Loucy (cell line): Measurements from ENCODE around the gene CACNA1B.

Experiments
- H2AFZ ChIP-seq: fragments of 200-600 bp; sonication (generic); 2 replicates; pipeline ENCODE4 v1.6.0; 2016; ENCODE audit warnings: antibody characterized with exemption, mild to moderate bottlenecking, low read length, moderate library complexity
- H3F3A ChIP-seq: fragments of 200-600 bp; 2 replicates; pipeline ENCODE4 v1.6.0; 2016; ENCODE audit warnings: antibody characterized with exemption, low read depth, mild to moderate bottlenecking
- H3K27me3 ChIP-seq: fragments of 200-600 bp; sonication (generic); 2 replicates; pipeline ENCODE4 v1.6.1; 2014; ENCODE audit warnings: low read length, mild to moderate bottlenecking; ENCODE audit not compliant: insufficient read depth, poor library complexity, severe bottlenecking
- H3K36me3 ChIP-seq: fragments of 200-600 bp; sonication (generic); 2 replicates; pipeline ENCODE4 v1.6.1; 2016; ENCODE audit warnings: low read length; ENCODE audit not compliant: insufficient read depth
- H3K4me1 ChIP-seq: fragments of 200-600 bp; sonication (generic); 2 replicates; pipeline ENCODE4 v1.5.1; 2014; ENCODE audit warnings: low read length, mild to moderate bottlenecking; ENCODE audit not compliant: insufficient read depth, poor library complexity, severe bottlenecking
- H3K4me2 ChIP-seq: fragments of 200-600 bp; sonication (generic); 2 replicates; pipeline ENCODE4 v1.6.0; 2014; ENCODE audit warnings: antibody characterized with exemption, low read length, low read depth, mild to moderate bottlenecking; ENCODE audit not compliant: poor library complexity, severe bottlenecking
- H3K4me3 ChIP-seq: fragments of 200-600 bp; sonication (generic); 2 replicates; pipeline ENCODE4 v1.5.1; 2014; ENCODE audit warnings: low read length, mild to moderate bottlenecking, mixed read lengths; ENCODE audit not compliant: poor library complexity, severe bottlenecking
- H3K79me2 ChIP-seq: fragments of 200-600 bp; sonication (generic); 2 replicates; pipeline ENCODE4 v1.6.1; 2014; ENCODE audit warnings: low read length; ENCODE audit not compliant: insufficient read depth
- H3K9ac ChIP-seq: fragments of 200-600 bp; sonication (generic); 2 replicates; pipeline ENCODE4 v1.6.0; 2014; ENCODE audit warnings: mild to moderate bottlenecking, low read depth, low read length, moderate library complexity; ENCODE audit not compliant: poor library complexity, severe bottlenecking
- H3K9me2 ChIP-seq: fragments of 200-600 bp; sonication (generic); replicated peaks from 2 replicates; pipeline ENCODE4 v1.6.1; 2016; ENCODE audit warnings: low read depth, low read length, mixed read lengths
- H3K9me3 ChIP-seq: fragments of 200-600 bp; sonication (generic); 2 replicates; pipeline ENCODE4 v1.6.1; 2014; ENCODE audit warnings: mild to moderate bottlenecking, antibody characterized with exemption, low read length, low read depth; ENCODE audit not compliant: insufficient read depth
- H4K20me1 ChIP-seq: fragments of 200-600 bp; sonication (generic); 2 replicates; pipeline ENCODE4 v1.6.0; 2014; ENCODE audit warnings: antibody characterized with exemption, low read length, mild to moderate bottlenecking; ENCODE audit not compliant: insufficient read depth, poor library complexity, severe bottlenecking
- CTCF ChIP-seq: fragments of 200-600 bp; sonication (generic); conservative IDR thresholded peaks from 2 replicates; pipeline ENCODE4 v1.5.1; 2014; ENCODE audit warnings: mild to moderate bottlenecking, antibody characterized with exemption, low read length
- EZH2phosphoT487 ChIP-seq: fragments of 200-600 bp; IDR thresholded peaks from 2 replicates; pipeline ENCODE4 v1.6.1; 2018; ENCODE audit warnings: antibody characterized with exemption, mild to moderate bottlenecking, moderate library complexity, borderline replicate concordance

Gene CACNA1B

DNA sequence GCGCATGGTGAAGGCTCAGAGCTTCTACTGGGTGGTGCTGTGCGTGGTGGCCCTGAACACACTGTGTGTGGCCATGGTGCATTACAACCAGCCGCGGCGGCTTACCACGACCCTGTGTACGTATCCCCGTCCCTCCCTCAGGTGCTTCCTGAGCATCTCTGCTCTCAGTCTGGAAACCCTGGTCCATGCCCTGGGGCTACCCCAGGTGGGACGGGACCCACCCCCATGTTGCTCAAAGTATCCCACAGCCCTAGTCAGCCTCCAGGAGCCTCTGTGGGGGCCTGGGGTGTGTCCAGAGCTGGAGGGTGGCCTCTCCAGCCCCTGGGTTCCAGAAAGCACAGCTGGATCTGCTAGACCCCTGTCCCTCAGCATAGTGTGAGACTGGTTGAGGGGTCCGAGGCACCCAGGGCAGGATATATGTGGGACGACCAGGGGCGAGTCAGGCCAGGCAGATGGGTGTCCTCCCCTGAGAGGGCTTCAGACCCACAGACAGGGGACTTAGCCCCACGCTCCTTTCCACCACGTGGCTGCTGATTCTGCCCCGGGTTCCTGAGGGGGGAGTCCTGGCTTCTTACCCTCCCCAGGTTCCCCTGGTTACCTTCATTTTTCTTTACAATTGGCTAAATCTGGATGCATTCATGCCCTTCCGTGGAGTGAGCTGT, 94.0 kb downstream of the CACNA1B start:
- Histone ChIP-seq H3K9me3 (peaks cover 67% of the 10 kb centered on the region; the same call in 1 of the 2 replicates), H4K20me1 (no peaks in the 10 kb centered on the region)

GRCh38 chr9:137972355-137972987, 94.9 kb downstream of the CACNA1B start:
- no peaks in the 10 kb centered on the region for H4K20me1 ChIP-seq
- no peak overlapping the region for H3K4me3 ChIP-seq
- H3K4me1 ChIP-seq = no peaks in the 10 kb centered on the region
- H3K27me3 ChIP-seq = no peaks in the 10 kb centered on the region
- no peak overlapping the region for H3K4me2 ChIP-seq
- H3K79me2 ChIP-seq = no peaks in the 10 kb centered on the region
- no peak for TF ChIP-seq CTCF
- TF ChIP-seq EZH2phosphoT487 = no peak
- H3K36me3 ChIP-seq = no peaks in the 10 kb centered on the region
- no peak overlapping the region for H2AFZ ChIP-seq
- no peaks in the 10 kb centered on the region for H3K9me2 ChIP-seq
- H3K9ac ChIP-seq = no peak overlapping the region
- H3F3A ChIP-seq = no peaks in the 10 kb centered on the region
- peaks cover 67% of the 10 kb centered on the region; the same call in 1 of the 2 replicates for H3K9me3 ChIP-seq

More for the DNA sequence above, 94.0 kb downstream of the CACNA1B start:
- Histone ChIP-seq H2AFZ (no peak overlapping the region), H3K4me2 (no peak overlapping the region), H3K9me2 (no peaks in the 10 kb centered on the region), H3K27me3 (no peaks in the 10 kb centered on the region), H3K9ac (no peak overlapping the region), H3K4me1 (no peaks in the 10 kb centered on the region), H3K36me3 (no peaks in the 10 kb centered on the region), H3K4me3 (no peak overlapping the region), H3K79me2 (no peaks in the 10 kb centered on the region), H3F3A (no peaks in the 10 kb centered on the region)
- no peak for TF ChIP-seq EZH2phosphoT487
- TF ChIP-seq CTCF = no peak

GRCh38 chr9:137972988-137973470, 95.4 kb downstream of the CACNA1B start:
- Histone ChIP-seq H4K20me1 (no peaks in the 10 kb centered on the region), H3F3A (no peaks in the 10 kb centered on the region), H3K27me3 (no peaks in the 10 kb centered on the region), H3K4me3 (no peak overlapping the region), H3K79me2 (no peaks in the 10 kb centered on the region), H3K9ac (no peak overlapping the region), H3K9me3 (peaks cover 67% of the 10 kb centered on the region; the same call in 1 of the 2 replicates), H3K4me2 (no peak overlapping the region), H3K9me2 (no peaks in the 10 kb centered on the region), H3K36me3 (no peaks in the 10 kb centered on the region), H2AFZ (no peak overlapping the region), H3K4me1 (no peaks in the 10 kb centered on the region)
- TF ChIP-seq EZH2phosphoT487 (no peak), CTCF (no peak)
